Smooth muscle cell (in vitro differentiated cells): ENCODE data around the gene CTNNBL1. TPM values are rescaled to one million over a fixed set of nuclear protein-coding genes. Genes with fewer than 3 reads are reported as not detected.

Experiments used
- DNase-seq: peaks from one replicate; lab custom pipeline; 2025; ENCODE audit not compliant: unreplicated experiment; lab: John Stamatoyannopoulos, UW
- H2AFZ ChIP-seq: fragments of 200-600 bp; sonication (generic); 2 replicates; pipeline ENCODE4 v1.6.0; 2016; ENCODE audit warnings: antibody characterized with exemption, low read depth, mild to moderate bottlenecking
- H3F3A ChIP-seq: fragments of 200-600 bp; sonication (generic); 2 replicates; pipeline ENCODE4 v1.6.0; 2017; ENCODE audit warnings: antibody characterized with exemption, low read depth
- H3K27ac ChIP-seq: fragments of 200-600 bp; sonication (generic); 2 replicates; pipeline ENCODE4 v1.5.1; 2016; ENCODE audit warnings: low read depth, mild to moderate bottlenecking
- H3K27me3 ChIP-seq: fragments of 200-600 bp; sonication (generic); 2 replicates; pipeline ENCODE4 v1.6.1; 2016; ENCODE audit warnings: low read depth, mild to moderate bottlenecking
- H3K36me3 ChIP-seq: fragments of 200-600 bp; sonication (generic); 2 replicates; pipeline ENCODE4 v1.5.1; 2016; ENCODE audit warnings: low read depth
- H3K4me1 ChIP-seq: fragments of 200-600 bp; sonication (generic); 2 replicates; pipeline ENCODE4 v1.5.1; 2016; ENCODE audit warnings: low read depth
- H3K4me2 ChIP-seq: fragments of 200-600 bp; sonication (generic); 2 replicates; pipeline ENCODE4 v1.6.0; 2016; ENCODE audit warnings: mild to moderate bottlenecking
- H3K4me3 ChIP-seq: fragments of 200-600 bp; sonication (generic); 2 replicates; pipeline ENCODE4 v1.5.1; 2016; ENCODE audit warnings: mild to moderate bottlenecking
- H3K79me2 ChIP-seq: fragments of 200-600 bp; sonication (generic); 2 replicates; pipeline ENCODE4 v1.6.0; 2016; ENCODE audit warnings: low read depth, mild to moderate bottlenecking
- H3K9ac ChIP-seq: fragments of 200-600 bp; sonication (generic); 2 replicates; pipeline ENCODE4 v1.6.0; 2016; ENCODE audit warnings: low read depth
- H3K9me3 ChIP-seq: fragments of 200-600 bp; sonication (generic); replicated peaks from 2 replicates; pipeline ENCODE4 v1.5.1; 2016; ENCODE audit warnings: low read depth
- H4K20me1 ChIP-seq: fragments of 200-600 bp; sonication (generic); 2 replicates; pipeline ENCODE4 v1.6.0; 2016; ENCODE audit warnings: low read depth
- WGBS: methylation state at CpG from one replicate; pipeline ENCODE4 v1.1.7; 2016; ENCODE audit warnings: low lambda C conversion rate; 5-methylcytosine and 5-hydroxymethylcytosine counted together
- polyA plus RNA-seq: library from polyadenylated mRNA; unstranded; fragments of >200 nt; fragmentation: Nextera tagmentation; extraction: Ambion mirVana; gene quantifications from 2 replicates; pipeline ENCODE4 v1.2.1, GENCODE V29; 2016
- total RNA-seq: library from RNA; depleted of rRNA; stranded (reverse); fragments of >200 nt; gene quantifications from 2 replicates; pipeline ENCODE4 v1.2.3, GENCODE V29; 2014
- TF ChIP-seq, protein P1 (sequence below): fragments of 200-600 bp; sonication (generic); IDR thresholded peaks from 2 replicates; pipeline ENCODE4 v1.5.1; 2017; ENCODE audit warnings: borderline replicate concordance, mild to moderate bottlenecking, antibody characterized with exemption; ENCODE audit not compliant: insufficient read depth, poor library complexity, severe bottlenecking

CTNNBL1 gene
- total and polyA plus RNA-seq, 2 experiments from 2014 or later: 33.3 to 63.6 TPM

DNA sequence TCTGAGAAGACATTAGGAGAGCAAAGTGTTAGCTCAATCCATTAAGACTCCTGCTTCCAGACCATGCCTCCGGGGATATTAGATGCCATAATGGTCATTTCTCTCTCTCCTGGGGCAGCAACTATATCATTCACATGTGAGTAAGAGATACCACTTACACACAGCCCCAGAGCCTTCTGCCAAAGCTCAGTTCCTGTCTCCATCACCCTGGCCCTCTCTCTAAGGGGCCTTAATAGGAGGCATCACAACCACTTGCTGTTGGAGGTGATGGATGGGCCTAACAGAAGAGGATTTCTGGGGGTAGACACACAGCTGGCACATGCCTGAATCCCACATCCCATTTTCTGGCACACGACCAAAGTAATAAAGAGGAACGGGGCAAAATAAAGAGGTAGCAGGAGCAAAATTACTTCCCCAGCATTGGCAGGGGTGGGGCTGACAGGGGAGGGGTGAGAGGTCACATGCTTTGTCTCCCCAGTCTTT, 175.1 kb downstream of the CTNNBL1 start:
- peaks cover 4% of the 10 kb centered on the region for H3K4me1 ChIP-seq
- WGBS: 80% methylated on average over 3 of the region's 3 CpGs
- no peak overlapping the region for H3K4me2 ChIP-seq
- no peaks in the 10 kb centered on the region for H3K36me3 ChIP-seq
- no peaks in the 10 kb centered on the region for H4K20me1 ChIP-seq
- H2AFZ ChIP-seq: no peak overlapping the region
- no peak overlapping the region for H3K27ac ChIP-seq
- H3K27me3 ChIP-seq: no peaks in the 10 kb centered on the region
- H3K9ac ChIP-seq: no peak overlapping the region
- no peak overlapping the region for H3K4me3 ChIP-seq
- H3K79me2 ChIP-seq: no peaks in the 10 kb centered on the region
- no peaks in the 10 kb centered on the region for H3F3A ChIP-seq
- no peak for DNase-seq
- TF ChIP-seq, protein P1, sequence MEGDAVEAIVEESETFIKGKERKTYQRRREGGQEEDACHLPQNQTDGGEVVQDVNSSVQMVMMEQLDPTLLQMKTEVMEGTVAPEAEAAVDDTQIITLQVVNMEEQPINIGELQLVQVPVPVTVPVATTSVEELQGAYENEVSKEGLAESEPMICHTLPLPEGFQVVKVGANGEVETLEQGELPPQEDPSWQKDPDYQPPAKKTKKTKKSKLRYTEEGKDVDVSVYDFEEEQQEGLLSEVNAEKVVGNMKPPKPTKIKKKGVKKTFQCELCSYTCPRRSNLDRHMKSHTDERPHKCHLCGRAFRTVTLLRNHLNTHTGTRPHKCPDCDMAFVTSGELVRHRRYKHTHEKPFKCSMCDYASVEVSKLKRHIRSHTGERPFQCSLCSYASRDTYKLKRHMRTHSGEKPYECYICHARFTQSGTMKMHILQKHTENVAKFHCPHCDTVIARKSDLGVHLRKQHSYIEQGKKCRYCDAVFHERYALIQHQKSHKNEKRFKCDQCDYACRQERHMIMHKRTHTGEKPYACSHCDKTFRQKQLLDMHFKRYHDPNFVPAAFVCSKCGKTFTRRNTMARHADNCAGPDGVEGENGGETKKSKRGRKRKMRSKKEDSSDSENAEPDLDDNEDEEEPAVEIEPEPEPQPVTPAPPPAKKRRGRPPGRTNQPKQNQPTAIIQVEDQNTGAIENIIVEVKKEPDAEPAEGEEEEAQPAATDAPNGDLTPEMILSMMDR: no peak
- H3K9me3 ChIP-seq: no peaks in the 10 kb centered on the region

DNA sequence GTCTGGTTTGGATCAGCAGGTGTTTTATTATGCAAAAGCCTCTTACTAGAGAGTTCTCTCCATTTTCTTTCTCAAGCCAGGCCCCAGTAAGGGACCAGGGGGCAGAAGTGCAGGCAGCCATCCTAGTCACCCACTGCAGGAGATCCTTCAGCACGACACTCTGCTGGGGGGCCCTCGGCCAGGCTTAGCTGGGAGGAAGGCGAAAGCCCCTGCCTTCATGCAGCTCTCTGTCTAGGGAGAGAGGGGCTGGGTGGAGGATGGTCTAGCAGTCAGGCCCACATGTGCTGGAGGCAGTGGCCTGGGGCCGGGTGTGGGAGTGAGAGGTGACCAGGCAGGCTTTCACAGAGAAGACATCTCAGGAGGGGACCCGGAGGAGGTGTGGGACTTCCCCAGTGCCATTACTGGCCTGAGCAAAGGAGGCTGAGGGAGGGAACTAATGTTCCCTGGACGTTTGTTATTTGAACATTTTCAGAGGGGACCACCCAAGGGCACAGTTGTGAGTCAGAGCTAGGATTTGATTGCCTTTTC, 175.6 kb downstream of the CTNNBL1 start:
- no peaks in the 10 kb centered on the region for H3K79me2 ChIP-seq
- H3K9me3 ChIP-seq: no peaks in the 10 kb centered on the region
- no peaks in the 10 kb centered on the region for H3K36me3 ChIP-seq
- 82% methylated on average over 6 of the region's 6 CpGs for WGBS
- H2AFZ ChIP-seq: no peak overlapping the region
- no peaks in the 10 kb centered on the region for H3F3A ChIP-seq
- H3K4me3 ChIP-seq: no peak overlapping the region
- H3K27me3 ChIP-seq: no peaks in the 10 kb centered on the region
- H3K4me1 ChIP-seq: peaks cover 4% of the 10 kb centered on the region
- DNase-seq: no peak
- no peaks in the 10 kb centered on the region for H4K20me1 ChIP-seq
- TF ChIP-seq, protein P1: no peak
- H3K9ac ChIP-seq: no peak overlapping the region
- H3K27ac ChIP-seq: no peak overlapping the region
- H3K4me2 ChIP-seq: no peak overlapping the region

DNA sequence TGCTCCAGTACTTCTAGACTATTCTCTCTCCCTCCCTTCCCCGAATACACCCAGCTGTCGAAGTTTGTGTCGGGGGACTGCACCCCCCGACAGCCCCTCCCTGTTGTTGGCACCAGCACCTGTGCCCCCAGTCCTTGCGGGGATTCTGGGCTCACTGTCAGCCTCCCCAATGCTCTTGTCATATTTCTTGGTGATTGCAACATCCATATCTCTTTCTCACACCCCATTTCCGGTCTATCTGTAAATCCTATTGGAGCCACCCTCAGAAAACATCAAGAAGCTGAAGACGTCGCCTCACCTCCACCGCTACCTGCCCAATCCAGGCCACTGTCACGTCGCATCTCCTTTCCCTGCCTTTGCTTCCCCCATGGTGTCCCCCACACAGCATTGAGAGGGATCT, 176.5 kb downstream of the CTNNBL1 start:
- Histone ChIP-seq H3K27me3 (no peaks in the 10 kb centered on the region), H2AFZ (no peak overlapping the region), H3K4me3 (no peak overlapping the region), H3K4me1 (peaks cover 4% of the 10 kb centered on the region), H3K9ac (no peak overlapping the region), H4K20me1 (no peaks in the 10 kb centered on the region), H3K79me2 (no peaks in the 10 kb centered on the region), H3K36me3 (no peaks in the 10 kb centered on the region), H3K9me3 (no peaks in the 10 kb centered on the region), H3F3A (no peaks in the 10 kb centered on the region), H3K27ac (no peak overlapping the region), H3K4me2 (no peak overlapping the region)
- TF ChIP-seq, protein P1: no peak
- no peak for DNase-seq
- 88% methylated on average over 11 of the region's 11 CpGs for WGBS

DNA sequence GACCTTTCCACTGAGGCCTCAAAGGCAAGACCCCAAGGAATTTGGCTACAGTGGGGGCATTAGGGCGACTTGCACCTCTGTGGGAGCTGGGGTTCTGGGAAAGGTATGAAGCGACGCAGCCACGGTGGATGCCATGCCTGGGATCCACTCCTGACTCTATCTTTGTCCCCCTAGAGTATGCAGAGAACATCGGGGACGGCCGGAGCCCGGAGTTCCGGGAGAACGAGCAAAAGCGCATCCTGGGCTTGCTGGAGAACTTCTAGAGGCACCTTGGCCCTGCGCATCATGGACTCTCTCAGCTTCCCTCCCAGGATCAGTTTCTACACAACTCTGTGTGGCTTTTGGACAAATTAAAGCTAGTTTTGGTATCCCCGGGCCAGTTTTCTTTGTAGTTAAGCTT, 177.9 kb downstream of the CTNNBL1 start:
- Histone ChIP-seq H3K4me3 (no peak overlapping the region), H4K20me1 (no peaks in the 10 kb centered on the region), H3F3A (no peaks in the 10 kb centered on the region), H3K36me3 (no peaks in the 10 kb centered on the region), H3K9ac (no peak overlapping the region), H3K27ac (no peak overlapping the region), H3K4me1 (peaks cover 4% of the 10 kb centered on the region), H2AFZ (no peak overlapping the region), H3K9me3 (no peaks in the 10 kb centered on the region), H3K79me2 (no peaks in the 10 kb centered on the region), H3K27me3 (no peaks in the 10 kb centered on the region), H3K4me2 (no peak overlapping the region)
- TF ChIP-seq, protein P1: no peak
- DNase-seq: no peak
- WGBS: 98% methylated on average over 13 of the region's 13 CpGs
